Neural crest cell (in vitro differentiated cells): ENCODE measurements around the gene IFNG. TPM values are rescaled to one million over a fixed set of nuclear protein-coding genes. Genes with fewer than 3 reads are reported as not detected.
A peak's percentile ranks its signal among the peaks of the same experiment; 100 is the strongest.

Experiments
- DNase-seq: peaks from one replicate; pipeline ENCODE4 v3.0.0; 2021; ENCODE audit warnings: low read depth, mixed read lengths, low spot score
- H3K27ac Mint-ChIP-seq: one replicate; pipeline ENCODE4 v1.8.0; 2021; ENCODE audit warnings: mild to moderate bottlenecking, mixed read lengths; ENCODE audit not compliant: unreplicated experiment
- H3K27me3 Mint-ChIP-seq: 2 replicates; pipeline ENCODE4 v1.8.0; 2021; ENCODE audit warnings: low read depth, mild to moderate bottlenecking, mixed read lengths
- H3K36me3 Mint-ChIP-seq: 2 replicates; pipeline ENCODE4 v1.8.0; 2021; ENCODE audit warnings: low read depth, mild to moderate bottlenecking, mixed read lengths
- H3K4me1 Mint-ChIP-seq: 2 replicates; pipeline ENCODE4 v1.8.0; 2021; ENCODE audit warnings: mixed read lengths
- H3K4me3 Mint-ChIP-seq: one replicate; pipeline ENCODE4 v1.8.0; 2021; ENCODE audit warnings: mild to moderate bottlenecking, mixed read lengths
- H3K9me3 Mint-ChIP-seq: 2 replicates; pipeline ENCODE4 v1.8.0; 2021; ENCODE audit warnings: mixed read lengths
- total RNA-seq: library from RNA; stranded (reverse); gene quantifications from 2 replicates; pipeline ENCODE4 v1.2.1, GENCODE V29; 2021
- TF ChIP-seq, protein P1 (sequence below): fragments of 200-600 bp; sonication (generic); conservative IDR thresholded peaks from 2 replicates; pipeline ENCODE4 v1.5.0; 2021; ENCODE audit warnings: antibody characterized with exemption, mild to moderate bottlenecking

IFNG gene
- total RNA-seq, 1 donor from 2014 or later, result not detected

DNA sequence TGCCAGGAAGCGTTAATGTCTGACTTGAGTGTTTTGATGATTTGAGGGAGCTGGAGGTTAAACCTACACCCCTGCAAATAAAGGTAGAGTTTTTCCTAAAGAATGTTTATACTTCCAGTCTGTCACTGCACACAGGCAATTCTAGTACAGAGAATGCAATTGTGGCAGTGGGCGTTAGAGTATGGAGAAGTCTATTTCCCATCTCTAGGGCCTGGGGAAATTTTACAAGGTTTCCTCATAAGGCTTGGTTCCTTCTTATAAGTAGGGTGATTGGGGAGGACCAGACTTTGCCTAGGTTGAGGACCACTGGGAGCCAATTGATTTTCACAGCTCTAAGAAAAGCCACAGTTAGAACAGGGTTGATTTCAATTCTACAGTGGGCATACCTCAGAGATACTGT is 44.3 kb downstream of the IFNG start:
- H3K27me3 Mint-ChIP-seq, result no peaks in the 10 kb centered on the region
- H3K4me1 Mint-ChIP-seq, result no peaks in the 10 kb centered on the region

DNA sequence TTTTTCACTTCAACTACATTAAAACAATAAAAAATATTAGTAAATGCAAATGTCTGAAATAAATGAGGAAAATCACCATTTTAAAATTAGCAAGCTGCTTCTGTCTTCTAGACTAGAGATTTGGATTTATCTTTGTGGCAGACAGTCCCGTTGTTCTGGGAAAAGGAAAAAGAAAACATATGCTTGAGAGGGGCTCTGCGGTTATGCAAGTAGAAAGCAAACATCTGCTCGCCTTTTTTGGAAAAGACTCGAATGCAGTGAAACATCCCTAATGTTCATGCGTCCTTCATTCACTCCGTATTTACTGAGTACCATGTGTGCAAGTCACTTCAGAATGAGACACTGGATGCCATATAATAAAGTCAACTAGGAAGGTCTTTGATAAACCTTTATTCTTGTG is 44.9 kb downstream of the IFNG start:
- TF ChIP-seq, protein P1, sequence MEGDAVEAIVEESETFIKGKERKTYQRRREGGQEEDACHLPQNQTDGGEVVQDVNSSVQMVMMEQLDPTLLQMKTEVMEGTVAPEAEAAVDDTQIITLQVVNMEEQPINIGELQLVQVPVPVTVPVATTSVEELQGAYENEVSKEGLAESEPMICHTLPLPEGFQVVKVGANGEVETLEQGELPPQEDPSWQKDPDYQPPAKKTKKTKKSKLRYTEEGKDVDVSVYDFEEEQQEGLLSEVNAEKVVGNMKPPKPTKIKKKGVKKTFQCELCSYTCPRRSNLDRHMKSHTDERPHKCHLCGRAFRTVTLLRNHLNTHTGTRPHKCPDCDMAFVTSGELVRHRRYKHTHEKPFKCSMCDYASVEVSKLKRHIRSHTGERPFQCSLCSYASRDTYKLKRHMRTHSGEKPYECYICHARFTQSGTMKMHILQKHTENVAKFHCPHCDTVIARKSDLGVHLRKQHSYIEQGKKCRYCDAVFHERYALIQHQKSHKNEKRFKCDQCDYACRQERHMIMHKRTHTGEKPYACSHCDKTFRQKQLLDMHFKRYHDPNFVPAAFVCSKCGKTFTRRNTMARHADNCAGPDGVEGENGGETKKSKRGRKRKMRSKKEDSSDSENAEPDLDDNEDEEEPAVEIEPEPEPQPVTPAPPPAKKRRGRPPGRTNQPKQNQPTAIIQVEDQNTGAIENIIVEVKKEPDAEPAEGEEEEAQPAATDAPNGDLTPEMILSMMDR, result no peak
- no peaks in the 10 kb centered on the region for H3K27me3 Mint-ChIP-seq
- no peak overlapping the region for H3K4me3 Mint-ChIP-seq

More for the DNA sequence above, 44.3 kb downstream of the IFNG start:
- TF ChIP-seq, protein P1, result no peak
- Mint-ChIP-seq H3K36me3 (no peaks in the 10 kb centered on the region), H3K4me3 (no peak overlapping the region), H3K27ac (no peak overlapping the region), H3K9me3 (peaks cover 2% of the 10 kb centered on the region)
- no peak for DNase-seq

DNA sequence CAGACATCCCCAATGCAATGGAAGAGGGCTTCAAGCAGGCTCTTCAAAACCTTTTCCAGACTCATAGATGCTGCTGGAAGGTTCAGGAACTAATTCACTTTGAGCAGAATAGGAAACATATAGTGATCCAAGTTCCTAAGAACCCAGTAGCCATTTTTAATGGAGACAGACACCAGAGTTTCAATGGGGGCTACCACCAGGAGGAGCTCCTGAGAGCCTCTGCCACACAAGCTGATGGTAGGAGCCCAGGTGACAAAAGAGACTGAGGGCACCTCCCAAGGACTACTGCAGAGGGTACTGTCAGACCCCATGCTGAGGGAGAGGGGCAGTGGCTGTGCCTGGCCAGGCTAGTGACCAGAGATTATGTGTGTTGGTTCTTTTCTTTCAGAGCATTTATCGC is 45.9 kb downstream of the IFNG start:
- H3K27me3 Mint-ChIP-seq, result no peaks in the 10 kb centered on the region
- no peak for DNase-seq

More for the DNA sequence above, 44.9 kb downstream of the IFNG start:
- Mint-ChIP-seq H3K4me1 (no peaks in the 10 kb centered on the region), H3K9me3 (peaks cover 2% of the 10 kb centered on the region), H3K27ac (no peak overlapping the region), H3K36me3 (no peaks in the 10 kb centered on the region)
- DNase-seq, result no peak

DNA sequence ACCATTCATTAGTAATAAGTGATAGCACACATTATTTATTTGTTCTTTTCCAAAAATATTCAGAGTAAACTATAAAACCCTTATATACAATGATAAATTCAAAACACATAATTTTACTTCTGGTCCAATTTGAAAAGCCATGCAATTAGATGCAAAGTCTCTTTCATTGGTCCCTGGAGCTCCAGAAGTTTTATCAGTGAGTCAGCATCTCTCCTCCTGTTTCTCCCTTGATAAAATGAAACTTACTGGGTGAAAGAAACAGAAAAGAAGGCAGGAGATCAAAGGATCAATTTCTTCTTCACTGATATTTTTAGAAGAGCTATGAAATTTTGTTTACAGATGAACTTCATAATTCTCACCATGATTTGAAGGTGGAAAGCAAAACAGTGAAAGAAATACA is 47.5 kb downstream of the IFNG start:
- H3K4me3 Mint-ChIP-seq, result no peak overlapping the region
- H3K4me1 Mint-ChIP-seq, result no peaks in the 10 kb centered on the region
- no peaks in the 10 kb centered on the region for H3K36me3 Mint-ChIP-seq
- H3K9me3 Mint-ChIP-seq, result peaks cover 2% of the 10 kb centered on the region
- H3K27me3 Mint-ChIP-seq, result no peaks in the 10 kb centered on the region
- no peak for DNase-seq
- TF ChIP-seq, protein P1, result no peak
- no peak overlapping the region for H3K27ac Mint-ChIP-seq

More for the DNA sequence above, 45.9 kb downstream of the IFNG start:
- H3K4me3 Mint-ChIP-seq, result no peak overlapping the region
- H3K9me3 Mint-ChIP-seq, result peaks cover 2% of the 10 kb centered on the region
- no peaks in the 10 kb centered on the region for H3K36me3 Mint-ChIP-seq
- TF ChIP-seq, protein P1, result peak; percentile 39
- no peaks in the 10 kb centered on the region for H3K4me1 Mint-ChIP-seq
- no peak overlapping the region for H3K27ac Mint-ChIP-seq

DNA sequence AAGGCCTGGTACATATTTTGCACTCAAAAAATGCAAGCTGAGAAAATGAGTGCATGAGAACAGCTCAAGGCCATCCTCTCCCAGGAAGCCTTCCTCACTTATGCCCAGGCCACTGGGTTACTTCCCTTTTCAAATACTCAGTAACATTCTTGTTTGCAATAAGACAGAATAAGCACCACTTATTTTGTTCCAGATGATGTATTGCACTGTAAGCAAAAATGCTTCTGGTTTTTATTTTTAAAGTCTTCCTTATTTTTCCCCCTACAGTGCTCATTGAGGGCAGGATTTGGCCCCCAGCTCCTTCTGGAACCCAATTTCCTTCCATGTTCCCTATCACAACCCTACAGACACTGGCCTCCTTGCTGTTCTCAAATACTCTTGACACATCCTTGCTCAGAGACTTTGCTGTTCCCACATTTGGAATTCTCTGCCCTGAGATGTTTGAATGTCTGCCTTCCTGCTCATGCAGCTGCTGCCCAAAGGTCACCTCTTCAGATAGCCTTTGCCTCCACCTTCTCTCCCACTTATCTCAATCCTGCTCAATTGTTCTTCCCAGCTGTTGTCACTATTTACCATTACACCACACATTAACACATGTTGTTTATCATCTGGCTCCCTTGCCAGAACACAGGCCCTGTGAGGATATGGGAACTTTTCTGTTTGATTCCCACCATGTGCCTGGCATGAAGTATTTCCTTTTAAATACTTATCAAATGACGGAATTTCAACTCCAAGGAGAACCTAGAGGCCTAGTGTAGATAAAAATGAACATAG is 49.9 kb downstream of the IFNG start:
- H3K27me3 Mint-ChIP-seq, result no peaks in the 10 kb centered on the region
- TF ChIP-seq, protein P1, result no peak
- peaks cover 2% of the 10 kb centered on the region for H3K9me3 Mint-ChIP-seq
- no peaks in the 10 kb centered on the region for H3K36me3 Mint-ChIP-seq
- no peak overlapping the region for H3K4me3 Mint-ChIP-seq
- no peak overlapping the region for H3K27ac Mint-ChIP-seq
- no peaks in the 10 kb centered on the region for H3K4me1 Mint-ChIP-seq
- DNase-seq, result no peak
